MCF 10A (cell line): ENCODE results near the gene GSTCD. TPM values are rescaled to one million over a fixed set of nuclear protein-coding genes. Genes with fewer than 3 reads are reported as not detected.
A peak's percentile ranks its signal among the peaks of the same experiment; 100 is the strongest.

Experiments
- BruUV-seq: library from RNA; stranded (reverse); fragments of 400-500 nt; replicated peaks from 2 replicates; lab custom pipeline; 2021; lab: Mats Ljungman, UMichigan
- CTCF ChIA-PET: fragments of 300-600 bp; sonication (Branson Sonifier 250); formaldehyde crosslinking; extraction: SDS; loops from one replicate; lab custom pipeline; 2021; ENCODE audit warnings: antibody characterized with exemption, inconsistent platforms; lab: Yijun Ruan, JAX
- POLR2A ChIA-PET: fragments of 300-600, 350-650 bp; sonication (Branson Sonifier 250); formaldehyde crosslinking; extraction: SDS; loops from one replicate; lab custom pipeline; 2020; ENCODE audit warnings: antibody characterized with exemption, inconsistent platforms; lab: Yijun Ruan, JAX
- DNase-seq: peaks from one replicate; pipeline ENCODE4 v3.0.0-alpha.2; 2018; ENCODE audit not compliant: unreplicated experiment
- H3K27ac Mint-ChIP-seq: one replicate; pipeline ENCODE4 v1.8.0; 2022; ENCODE audit warnings: mild to moderate bottlenecking, low read depth, mixed read lengths; ENCODE audit not compliant: unreplicated experiment
- H3K27me3 Mint-ChIP-seq: one replicate; pipeline ENCODE4 v1.8.0; 2022; ENCODE audit warnings: mixed read lengths; ENCODE audit not compliant: insufficient read depth, unreplicated experiment
- H3K36me3 Mint-ChIP-seq: one replicate; pipeline ENCODE4 v1.8.0; 2022; ENCODE audit warnings: mild to moderate bottlenecking, moderate library complexity, mixed read lengths; ENCODE audit not compliant: insufficient read depth, unreplicated experiment
- H3K4me1 Mint-ChIP-seq: one replicate; pipeline ENCODE4 v1.8.0; 2022; ENCODE audit warnings: mixed read lengths; ENCODE audit not compliant: insufficient read depth, unreplicated experiment
- H3K4me3 Mint-ChIP-seq: one replicate; pipeline ENCODE4 v1.8.0; 2022; ENCODE audit warnings: mild to moderate bottlenecking, moderate library complexity, mixed read lengths; ENCODE audit not compliant: unreplicated experiment
- H3K9me3 Mint-ChIP-seq: one replicate; pipeline ENCODE4 v1.8.0; 2022; ENCODE audit warnings: mixed read lengths; ENCODE audit not compliant: unreplicated experiment
- intact Hi-C: fragments of 100-400 bp; cut with micrococcal nuclease; formaldehyde crosslinking; loops from 2 replicates; pipeline ENCODE4 v1.14.1; 2022
- total RNA-seq: library from RNA; stranded (reverse); gene quantifications from 2 replicates; pipeline ENCODE4 v1.2.3, GENCODE V29; 2022
- TF ChIP-seq, protein P1 (sequence below): fragments of 200-600 bp; IDR thresholded peaks from one replicate; pipeline ENCODE4 v1.8.0; 2022; ENCODE audit warnings: antibody characterized with exemption, mild to moderate bottlenecking; ENCODE audit not compliant: unreplicated experiment

Gene GSTCD
- total RNA-seq, 1 experiment from 2014 or later, result 16.3 TPM

- ChIA-PET CTCF (interaction anchor here (0.6 kb wide), 2 partner anchors 21 to 1491 kb away, joined by 3 to 4 read pairs; no protein-coding TSS in a partner anchor), POLR2A (no interaction called here)
- no peaks in the 10 kb centered on the region for H3K4me1 Mint-ChIP-seq
- no peaks in the 10 kb centered on the region for H3K36me3 Mint-ChIP-seq
- no peak overlapping the region for H3K27ac Mint-ChIP-seq
- no peak for DNase-seq
- H3K9me3 Mint-ChIP-seq, result peaks cover 6% of the 10 kb centered on the region
- TF ChIP-seq, protein P1, sequence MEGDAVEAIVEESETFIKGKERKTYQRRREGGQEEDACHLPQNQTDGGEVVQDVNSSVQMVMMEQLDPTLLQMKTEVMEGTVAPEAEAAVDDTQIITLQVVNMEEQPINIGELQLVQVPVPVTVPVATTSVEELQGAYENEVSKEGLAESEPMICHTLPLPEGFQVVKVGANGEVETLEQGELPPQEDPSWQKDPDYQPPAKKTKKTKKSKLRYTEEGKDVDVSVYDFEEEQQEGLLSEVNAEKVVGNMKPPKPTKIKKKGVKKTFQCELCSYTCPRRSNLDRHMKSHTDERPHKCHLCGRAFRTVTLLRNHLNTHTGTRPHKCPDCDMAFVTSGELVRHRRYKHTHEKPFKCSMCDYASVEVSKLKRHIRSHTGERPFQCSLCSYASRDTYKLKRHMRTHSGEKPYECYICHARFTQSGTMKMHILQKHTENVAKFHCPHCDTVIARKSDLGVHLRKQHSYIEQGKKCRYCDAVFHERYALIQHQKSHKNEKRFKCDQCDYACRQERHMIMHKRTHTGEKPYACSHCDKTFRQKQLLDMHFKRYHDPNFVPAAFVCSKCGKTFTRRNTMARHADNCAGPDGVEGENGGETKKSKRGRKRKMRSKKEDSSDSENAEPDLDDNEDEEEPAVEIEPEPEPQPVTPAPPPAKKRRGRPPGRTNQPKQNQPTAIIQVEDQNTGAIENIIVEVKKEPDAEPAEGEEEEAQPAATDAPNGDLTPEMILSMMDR, result no peak
- peaks cover 9% of the 10 kb centered on the region for H3K27me3 Mint-ChIP-seq
- intact Hi-C loops, result no loop called here
- no TSS peak for BruUV-seq
- H3K4me3 Mint-ChIP-seq, result no peak overlapping the region
Observed at GRCh38 chr4:105887508-105887907, 178.9 kb downstream of the GSTCD start.

DNA sequence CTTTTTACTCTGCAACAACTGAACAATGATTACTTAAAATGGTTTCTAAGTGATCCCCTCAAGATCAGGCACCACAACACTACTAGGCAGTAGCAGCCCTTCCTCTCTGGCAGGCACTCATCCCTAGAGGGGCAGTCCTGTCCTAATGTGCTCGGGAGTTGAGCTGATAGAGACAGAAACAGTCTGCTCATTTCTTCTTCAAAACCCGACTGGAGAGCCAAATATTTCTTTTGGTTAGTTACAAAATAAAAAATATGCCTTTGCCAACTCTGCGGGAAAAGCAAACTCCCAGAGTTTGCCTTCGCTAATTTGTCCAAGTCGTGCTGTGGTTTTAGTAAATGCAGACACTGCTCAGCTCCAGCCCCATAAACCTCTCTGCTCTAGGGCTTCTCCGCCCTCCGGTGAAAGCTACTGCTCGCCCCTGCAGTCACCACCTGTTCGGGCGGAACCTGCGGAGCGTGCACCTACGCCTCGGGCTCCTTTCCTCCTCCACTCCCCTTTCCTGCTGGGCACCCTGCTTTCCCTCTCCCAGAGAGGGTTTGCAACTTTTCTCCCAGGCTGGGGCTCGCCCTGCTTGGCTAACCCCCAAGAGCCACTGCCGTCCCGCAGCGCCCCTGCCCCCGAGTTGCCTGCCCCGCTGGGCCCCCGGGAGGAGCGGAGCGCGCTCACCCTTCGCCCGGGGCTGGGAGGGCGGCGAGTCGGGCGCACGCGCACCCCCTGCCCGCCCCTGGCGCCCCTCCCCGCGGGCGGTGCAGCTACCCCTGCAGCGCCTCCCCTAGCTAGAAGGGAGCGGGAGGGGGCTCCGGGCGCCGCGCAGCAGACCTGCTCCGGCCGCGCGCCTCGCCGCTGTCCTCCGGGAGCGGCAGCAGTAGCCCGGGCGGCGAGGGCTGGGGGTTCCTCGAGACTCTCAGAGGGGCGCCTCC is 186.3 kb downstream of the GSTCD start, which contains the start of gene NPNT:
NPNT (plus strand) TSS at position 812 of the 923 bp plus-strand sequence. CDS start 182 bp downstream, outside the sequence.
- Mint-ChIP-seq H3K4me3 (peak within 1 kb of the TSS; percentile 57), H3K4me1 (peaks cover 27% of the 10 kb centered on the region), H3K27me3 (peaks cover 24% of the 10 kb centered on the region), H3K27ac (no peak within 1 kb of the TSS), H3K36me3 (no peaks in the 10 kb centered on the region), H3K9me3 (peaks cover 6% of the 10 kb centered on the region)
- ChIA-PET POLR2A (no interaction called here), CTCF (interaction anchor here (0.6 kb wide), 1 partner anchor 271 kb away, joined by 3 read pairs; no protein-coding TSS in a partner anchor)
- TF ChIP-seq, protein P1, result no peak
- BruUV-seq, result no TSS peak
- intact Hi-C loops, result no loop called here
- no peak for DNase-seq

DNA sequence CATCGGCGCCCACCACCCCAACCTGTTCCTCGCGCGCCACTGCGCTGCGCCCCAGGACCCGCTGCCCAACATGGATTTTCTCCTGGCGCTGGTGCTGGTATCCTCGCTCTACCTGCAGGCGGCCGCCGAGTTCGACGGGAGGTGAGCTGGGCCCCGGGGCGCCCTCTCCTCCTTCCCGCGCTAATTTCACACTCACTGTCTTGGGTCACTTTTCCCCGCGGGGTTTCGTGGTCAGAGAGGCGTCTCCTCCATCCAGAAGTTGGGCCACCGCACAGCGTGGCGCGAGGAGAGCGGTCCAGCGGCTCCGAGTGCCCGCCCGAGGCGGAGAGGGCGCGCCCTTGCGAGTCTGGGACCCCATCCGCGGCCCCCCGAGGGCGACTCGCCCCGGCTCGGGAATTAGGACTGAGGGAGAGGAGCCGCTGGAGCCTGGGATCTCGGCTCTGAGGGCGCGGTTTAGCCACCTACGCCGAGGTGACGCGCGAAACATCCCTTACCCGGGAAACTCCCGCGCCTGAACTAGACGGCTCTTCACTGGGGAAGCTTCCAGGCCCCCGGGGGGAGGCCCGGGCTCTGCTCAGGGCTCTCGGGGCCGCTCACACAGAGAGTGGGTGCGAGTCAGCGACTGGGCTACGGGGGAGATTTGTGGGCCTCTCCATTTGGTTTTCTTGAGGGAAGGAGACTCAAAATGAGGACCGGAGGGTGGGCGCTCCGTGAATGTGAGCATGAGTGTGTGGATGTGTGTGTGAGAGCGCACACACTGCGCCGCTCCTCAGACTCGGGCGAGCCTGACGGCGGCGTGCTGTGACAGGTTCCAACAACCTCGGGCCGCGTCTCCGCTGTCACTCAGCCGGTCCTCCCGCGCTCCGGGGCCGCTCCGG is 187.2 kb downstream of the GSTCD start:
- no TSS peak for BruUV-seq
- ChIA-PET CTCF (no interaction called here), POLR2A (no interaction called here)
- DNase-seq, result no peak
- Mint-ChIP-seq H3K36me3 (no peaks in the 10 kb centered on the region), H3K9me3 (no peaks in the 10 kb centered on the region), H3K27me3 (peaks cover 24% of the 10 kb centered on the region), H3K27ac (no peak overlapping the region), H3K4me1 (peaks cover 27% of the 10 kb centered on the region), H3K4me3 (peak overlapping the region; percentile 57)
- intact Hi-C loops, result no loop called here
- TF ChIP-seq, protein P1, result no peak
